Measurements from ENCODE around the gene MVB12B.

MVB12B gene

GRCh38 chr9:126508928-126509327, 182.3 kb downstream of the MVB12B start:
- no peak for DNase-seq

- DNase-seq = no peak
Observed at GRCh38 chr9:126509718-126510117, 183.1 kb downstream of the MVB12B start.

GRCh38 chr9:126510564-126510963, 183.9 kb downstream of the MVB12B start:
- no peak for DNase-seq

- DNase-seq = no peak
Observed at GRCh38 chr9:126511411-126511810, 184.8 kb downstream of the MVB12B start.

GRCh38 chr9:126513159-126514036, 186.8 kb downstream of the MVB12B start:
- no peak for DNase-seq

- DNase-seq = peak; percentile 31 to 36
Observed at GRCh38 chr9:126514037-126514821, 187.6 kb downstream of the MVB12B start.

- no peak for DNase-seq
Observed at GRCh38 chr9:126515001-126515872, 188.6 kb downstream of the MVB12B start.

- no peak for DNase-seq
Observed at GRCh38 chr9:126515873-126516505, 189.4 kb downstream of the MVB12B start.

GRCh38 chr9:126516561-126516935, 189.9 kb downstream of the MVB12B start:
- no peak for DNase-seq

GRCh38 chr9:126516936-126517832, 190.6 kb downstream of the MVB12B start:
- DNase-seq = no peak

- DNase-seq = no peak
Observed at GRCh38 chr9:126517833-126518356, 191.3 kb downstream of the MVB12B start.

GRCh38 chr9:126518763-126519162, 192.1 kb downstream of the MVB12B start:
- no peak for DNase-seq

- no peak for DNase-seq
Observed at GRCh38 chr9:126519660-126520420, 193.2 kb downstream of the MVB12B start.

- DNase-seq = no peak
Observed at GRCh38 chr9:126520453-126520852, 193.8 kb downstream of the MVB12B start.

GRCh38 chr9:126521089-126521488, 194.5 kb downstream of the MVB12B start:
- DNase-seq = no peak

GRCh38 chr9:126521551-126521950, 194.9 kb downstream of the MVB12B start:
- DNase-seq = no peak

- no peak for DNase-seq
Observed at GRCh38 chr9:126521976-126522590, 195.5 kb downstream of the MVB12B start.

- DNase-seq = no peak
Observed at GRCh38 chr9:126522612-126523356, 196.2 kb downstream of the MVB12B start.

GRCh38 chr9:126523611-126524111, 197.0 kb downstream of the MVB12B start:
- no peak for DNase-seq
